Panc1 (cell line): ENCODE measurements around the gene SEMA3D. TPM values are rescaled to one million over a fixed set of nuclear protein-coding genes. Genes with fewer than 3 reads are reported as not detected.

ENCODE experiments used
- ATAC-seq: fragments of 200-7000 bp; cut with Tn5 transposase; 2 replicates; pipeline ENCODE4 v1.9.1; 2020; ENCODE audit warnings: mild to moderate bottlenecking, moderate library complexity
- BruUV-seq: library from RNA; stranded (reverse); fragments of 400-500 nt; replicated peaks from 2 replicates; lab custom pipeline; 2021; lab: Mats Ljungman, UMichigan
- CTCF ChIA-PET: fragments of 300-600 bp; sonication (Branson Sonifier 250); formaldehyde crosslinking; loops from one replicate; lab custom pipeline; 2022; ENCODE audit warnings: antibody characterized with exemption; lab: Charles Lee
- POLR2A ChIA-PET: fragments of 300-600 bp; sonication (Branson Sonifier 250); formaldehyde crosslinking; loops from one replicate; lab custom pipeline; 2022; ENCODE audit warnings: antibody characterized with exemption; lab: Charles Lee
- DNase-seq: peaks from one replicate; pipeline ENCODE4 v3.0.0-alpha.2; 2010; ENCODE audit warnings: low read depth, low spot score
- H3K27ac ChIP-seq: 2 replicates; pipeline ENCODE4 v1.5.1; 2011; ENCODE audit warnings: mild to moderate bottlenecking, low read length, inconsistent platforms
- H3K27me3 ChIP-seq: fragments of 200-500 bp; sonication (Bioruptor generic); 2 replicates; pipeline ENCODE4 v1.6.0; 2014; ENCODE audit warnings: low read length, inconsistent platforms; ENCODE audit not compliant: control insufficient read depth, insufficient read depth
- H3K36me3 ChIP-seq: fragments of 200-500 bp; sonication (Bioruptor generic); 2 replicates; pipeline ENCODE4 v1.5.1; 2014; ENCODE audit warnings: inconsistent platforms, mild to moderate bottlenecking, low read length, moderate library complexity; ENCODE audit not compliant: control insufficient read depth, insufficient read depth
- H3K4me1 ChIP-seq: 2 replicates; pipeline ENCODE4 v1.5.1; 2011; ENCODE audit warnings: inconsistent platforms, mild to moderate bottlenecking, low read length, moderate library complexity; ENCODE audit not compliant: control insufficient read depth, insufficient read depth
- H3K4me3 ChIP-seq, 2 experiments: 2 replicates each; pipeline ENCODE4 v1.5.1; 2011 to 2012; ENCODE audit warnings: low read depth in 2 of 2, low read length in 2 of 2, mild to moderate bottlenecking in 2 of 2, inconsistent platforms in 1 of 2, moderate library complexity in 1 of 2
- H3K9me3 ChIP-seq: fragments of 200-500 bp; sonication (Bioruptor generic); 2 replicates; pipeline ENCODE4 v1.5.1; 2014; ENCODE audit warnings: low read depth, mild to moderate bottlenecking, inconsistent platforms, low read length, moderate library complexity; ENCODE audit not compliant: control insufficient read depth, insufficient read depth
- POLR2AphosphoS5 ChIP-seq: IDR thresholded peaks from 2 replicates; pipeline ENCODE4 v1.6.1; 2012; ENCODE audit warnings: mild to moderate bottlenecking, low read depth, low read length, moderate library complexity
- SIN3A ChIP-seq: IDR thresholded peaks from 2 replicates; pipeline ENCODE4 v1.6.1; 2012; ENCODE audit warnings: low read depth, mild to moderate bottlenecking, low read length, moderate library complexity, borderline replicate concordance; ENCODE audit not compliant: insufficient read depth
- TCF7L2 ChIP-seq: IDR thresholded peaks from 2 replicates; pipeline ENCODE4 v1.6.1; 2011; ENCODE audit warnings: mild to moderate bottlenecking, low read depth, low read length, inconsistent platforms
- in situ Hi-C: cut with HindIII; loops from 2 replicates; pipeline ENCODE4 v1.10.0; 2016; ENCODE audit warnings: low sequenced_read_pairs, low pct_unique_long_range_greater_than_20kb
- intact Hi-C: fragments of 100-400 bp; cut with micrococcal nuclease; formaldehyde crosslinking; loops from one replicate; pipeline ENCODE4 v1.10.0; 2022; ENCODE audit not compliant: unreplicated experiment
- total RNA-seq: library from RNA; stranded (reverse); gene quantifications from one replicate; pipeline ENCODE4 v1.2.1, GENCODE V29; 2021; ENCODE audit not compliant: unreplicated experiment
- TF ChIP-seq, protein P1 (sequence below): fragments of 450-650 bp; IDR thresholded peaks from 2 replicates; pipeline ENCODE4 v1.5.1; 2017; ENCODE audit warnings: mild to moderate bottlenecking
- TF ChIP-seq, protein P2 (sequence below), 2 experiments: IDR thresholded peaks; 2 replicates each; pipeline ENCODE4 v1.6.1; 2011 to 2012; ENCODE audit warnings: low read depth in 2 of 2, control low read depth in 1 of 2, low read length in 1 of 2, mild to moderate bottlenecking in 1 of 2, moderate library complexity in 1 of 2; ENCODE audit not compliant: insufficient read depth in 1 of 2

Gene SEMA3D
- total RNA-seq, 1 experiment from 2014 or later, result 11.5 TPM

DNA sequence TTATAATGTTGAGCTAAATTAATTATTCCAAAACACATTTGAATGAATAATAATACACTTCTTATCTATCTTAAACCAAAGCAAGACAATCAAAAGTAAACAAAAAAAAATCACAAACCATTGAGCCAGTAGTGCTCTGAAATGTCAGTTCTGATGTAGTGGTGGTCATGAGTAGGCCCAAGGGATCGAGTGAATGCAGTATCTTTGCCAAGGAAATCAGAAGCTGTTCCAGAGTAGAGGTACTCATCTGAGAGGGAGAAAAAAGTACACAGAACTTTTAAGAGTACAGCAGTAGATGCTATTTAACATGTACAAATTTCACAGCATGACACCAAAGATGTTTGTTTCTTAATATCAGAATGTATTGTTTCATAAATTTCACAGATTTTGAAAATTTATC is 121.5 kb downstream of the SEMA3D start:
- no peak overlapping the region for H3K27ac ChIP-seq
- no peaks in the 10 kb centered on the region for H3K27me3 ChIP-seq
- H3K9me3 ChIP-seq, result no peaks in the 10 kb centered on the region
- in situ Hi-C loops, result no loop called here
- H3K4me1 ChIP-seq, result no peaks in the 10 kb centered on the region
- no peak overlapping the region for H3K4me3 ChIP-seq
- no peak for ATAC-seq
- H3K36me3 ChIP-seq, result no peaks in the 10 kb centered on the region
- intact Hi-C loops, result no loop called here
- DNase-seq, result no peak
- TF ChIP-seq, protein P1, sequence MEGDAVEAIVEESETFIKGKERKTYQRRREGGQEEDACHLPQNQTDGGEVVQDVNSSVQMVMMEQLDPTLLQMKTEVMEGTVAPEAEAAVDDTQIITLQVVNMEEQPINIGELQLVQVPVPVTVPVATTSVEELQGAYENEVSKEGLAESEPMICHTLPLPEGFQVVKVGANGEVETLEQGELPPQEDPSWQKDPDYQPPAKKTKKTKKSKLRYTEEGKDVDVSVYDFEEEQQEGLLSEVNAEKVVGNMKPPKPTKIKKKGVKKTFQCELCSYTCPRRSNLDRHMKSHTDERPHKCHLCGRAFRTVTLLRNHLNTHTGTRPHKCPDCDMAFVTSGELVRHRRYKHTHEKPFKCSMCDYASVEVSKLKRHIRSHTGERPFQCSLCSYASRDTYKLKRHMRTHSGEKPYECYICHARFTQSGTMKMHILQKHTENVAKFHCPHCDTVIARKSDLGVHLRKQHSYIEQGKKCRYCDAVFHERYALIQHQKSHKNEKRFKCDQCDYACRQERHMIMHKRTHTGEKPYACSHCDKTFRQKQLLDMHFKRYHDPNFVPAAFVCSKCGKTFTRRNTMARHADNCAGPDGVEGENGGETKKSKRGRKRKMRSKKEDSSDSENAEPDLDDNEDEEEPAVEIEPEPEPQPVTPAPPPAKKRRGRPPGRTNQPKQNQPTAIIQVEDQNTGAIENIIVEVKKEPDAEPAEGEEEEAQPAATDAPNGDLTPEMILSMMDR, result no peak
- TF ChIP-seq SIN3A (no peak), POLR2AphosphoS5 (no peak), TCF7L2 (no peak)
- BruUV-seq, result no TSS peak
- ChIA-PET CTCF (no interaction called here), POLR2A (no interaction called here)

DNA sequence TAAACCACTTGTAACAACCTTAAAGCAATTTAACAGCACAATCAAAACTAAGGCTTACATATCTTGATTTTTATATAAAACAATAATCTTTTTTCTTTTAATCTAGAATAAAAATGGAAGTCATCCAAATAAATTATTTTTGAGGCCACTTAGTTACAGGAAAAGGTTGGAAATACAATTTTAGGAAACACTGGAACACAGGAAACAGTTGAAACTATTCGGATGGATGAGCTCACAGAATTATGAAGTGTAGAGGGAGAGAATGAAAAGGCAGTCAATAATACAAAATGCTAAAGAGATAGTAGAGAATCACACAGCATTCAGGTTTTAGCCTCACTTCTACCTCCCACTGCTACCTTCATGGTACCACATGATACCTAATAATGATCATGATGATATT is 124.2 kb downstream of the SEMA3D start:
- no peaks in the 10 kb centered on the region for H3K27me3 ChIP-seq
- ChIA-PET POLR2A (no interaction called here), CTCF (interaction anchor here (0.7 kb wide), 1 partner anchor 1115 kb away, joined by 3 read pairs; no protein-coding TSS in a partner anchor)
- in situ Hi-C loops (no loop called here), intact Hi-C loops (no loop called here)
- H3K27ac ChIP-seq, result no peak overlapping the region
- no peak for ATAC-seq
- H3K4me1 ChIP-seq, result no peaks in the 10 kb centered on the region
- BruUV-seq, result no TSS peak
- no peaks in the 10 kb centered on the region for H3K9me3 ChIP-seq
- no peak for TF ChIP-seq SIN3A
- no peak for TF ChIP-seq TCF7L2
- TF ChIP-seq POLR2AphosphoS5, result no peak
- TF ChIP-seq, protein P2, sequence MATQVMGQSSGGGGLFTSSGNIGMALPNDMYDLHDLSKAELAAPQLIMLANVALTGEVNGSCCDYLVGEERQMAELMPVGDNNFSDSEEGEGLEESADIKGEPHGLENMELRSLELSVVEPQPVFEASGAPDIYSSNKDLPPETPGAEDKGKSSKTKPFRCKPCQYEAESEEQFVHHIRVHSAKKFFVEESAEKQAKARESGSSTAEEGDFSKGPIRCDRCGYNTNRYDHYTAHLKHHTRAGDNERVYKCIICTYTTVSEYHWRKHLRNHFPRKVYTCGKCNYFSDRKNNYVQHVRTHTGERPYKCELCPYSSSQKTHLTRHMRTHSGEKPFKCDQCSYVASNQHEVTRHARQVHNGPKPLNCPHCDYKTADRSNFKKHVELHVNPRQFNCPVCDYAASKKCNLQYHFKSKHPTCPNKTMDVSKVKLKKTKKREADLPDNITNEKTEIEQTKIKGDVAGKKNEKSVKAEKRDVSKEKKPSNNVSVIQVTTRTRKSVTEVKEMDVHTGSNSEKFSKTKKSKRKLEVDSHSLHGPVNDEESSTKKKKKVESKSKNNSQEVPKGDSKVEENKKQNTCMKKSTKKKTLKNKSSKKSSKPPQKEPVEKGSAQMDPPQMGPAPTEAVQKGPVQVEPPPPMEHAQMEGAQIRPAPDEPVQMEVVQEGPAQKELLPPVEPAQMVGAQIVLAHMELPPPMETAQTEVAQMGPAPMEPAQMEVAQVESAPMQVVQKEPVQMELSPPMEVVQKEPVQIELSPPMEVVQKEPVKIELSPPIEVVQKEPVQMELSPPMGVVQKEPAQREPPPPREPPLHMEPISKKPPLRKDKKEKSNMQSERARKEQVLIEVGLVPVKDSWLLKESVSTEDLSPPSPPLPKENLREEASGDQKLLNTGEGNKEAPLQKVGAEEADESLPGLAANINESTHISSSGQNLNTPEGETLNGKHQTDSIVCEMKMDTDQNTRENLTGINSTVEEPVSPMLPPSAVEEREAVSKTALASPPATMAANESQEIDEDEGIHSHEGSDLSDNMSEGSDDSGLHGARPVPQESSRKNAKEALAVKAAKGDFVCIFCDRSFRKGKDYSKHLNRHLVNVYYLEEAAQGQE (IDR thresholded peaks at IDR 0.05; ENCODE audit: insufficient read depth in 1 of 2, low read depth in 2 of 2, low read length in 1 of 2), result no peak
- TF ChIP-seq, protein P1, result no peak
- no peak overlapping the region for H3K4me3 ChIP-seq
- no peak for DNase-seq
- H3K36me3 ChIP-seq, result no peaks in the 10 kb centered on the region
